DMS153 (cell line): ENCODE data around the gene CDH5.

Source experiments
- DNase-seq: peaks from one replicate; lab custom pipeline; 2025; lab: John Stamatoyannopoulos, UW

Gene CDH5

DNA sequence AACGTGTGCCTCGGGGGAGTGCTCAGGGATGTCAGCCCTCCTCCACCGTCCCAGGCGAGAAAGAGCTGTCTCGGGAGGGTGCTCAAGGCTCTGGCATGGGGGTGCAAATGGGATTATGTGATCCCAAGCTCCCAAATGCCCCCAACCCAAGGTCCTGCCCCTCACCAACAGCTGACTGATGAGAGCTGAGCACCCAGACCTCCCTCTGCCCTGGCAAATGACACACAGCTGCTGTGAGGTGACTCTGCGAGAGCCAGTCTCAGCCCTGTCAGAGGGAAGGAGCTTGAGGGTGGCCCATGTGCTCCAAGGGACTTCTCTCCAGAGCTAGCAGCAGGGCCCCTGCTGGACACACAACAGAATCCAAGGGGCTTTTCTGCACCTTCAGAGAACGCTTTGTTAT lies 7.7 kb downstream of the CDH5 start:
- DNase-seq = no peak

DNA sequence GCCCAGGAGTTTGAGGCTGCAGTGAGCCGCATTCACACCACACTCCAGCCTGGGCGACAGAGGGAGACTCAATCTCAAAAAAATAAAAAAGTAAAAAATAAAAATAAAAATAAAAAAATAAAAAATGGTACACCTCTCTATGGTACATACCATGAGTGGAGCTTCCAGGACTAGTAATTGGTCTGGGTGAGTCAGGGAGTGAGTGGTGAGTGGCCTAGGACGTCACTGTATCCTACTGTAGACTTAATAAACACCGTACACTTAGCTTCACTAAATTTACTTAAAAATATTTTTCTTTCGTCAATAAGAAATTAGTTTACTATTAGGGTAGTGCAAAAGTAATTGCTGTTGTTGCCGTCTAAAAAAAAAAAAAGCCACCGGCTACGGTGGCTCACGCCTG lies 9.0 kb downstream of the CDH5 start:
- no peak for DNase-seq

DNA sequence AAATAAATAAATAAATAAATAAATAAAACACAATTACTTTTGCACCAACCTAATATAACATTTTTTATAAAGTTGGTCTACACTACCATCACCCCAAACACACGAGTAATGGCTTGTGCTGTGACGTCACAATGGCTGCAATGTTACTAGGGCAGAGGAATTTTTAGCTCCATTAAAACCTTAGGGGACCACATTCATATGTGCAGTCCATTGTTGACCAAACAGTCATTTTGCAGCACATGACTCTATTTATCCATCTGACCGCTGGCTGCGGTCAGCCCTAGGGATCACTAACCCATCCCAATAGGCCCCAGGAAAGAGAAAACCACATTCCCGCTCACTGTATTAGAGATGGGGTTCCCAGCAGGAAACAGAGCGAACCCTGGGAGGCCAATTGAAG lies 9.6 kb downstream of the CDH5 start:
- no peak for DNase-seq

DNA sequence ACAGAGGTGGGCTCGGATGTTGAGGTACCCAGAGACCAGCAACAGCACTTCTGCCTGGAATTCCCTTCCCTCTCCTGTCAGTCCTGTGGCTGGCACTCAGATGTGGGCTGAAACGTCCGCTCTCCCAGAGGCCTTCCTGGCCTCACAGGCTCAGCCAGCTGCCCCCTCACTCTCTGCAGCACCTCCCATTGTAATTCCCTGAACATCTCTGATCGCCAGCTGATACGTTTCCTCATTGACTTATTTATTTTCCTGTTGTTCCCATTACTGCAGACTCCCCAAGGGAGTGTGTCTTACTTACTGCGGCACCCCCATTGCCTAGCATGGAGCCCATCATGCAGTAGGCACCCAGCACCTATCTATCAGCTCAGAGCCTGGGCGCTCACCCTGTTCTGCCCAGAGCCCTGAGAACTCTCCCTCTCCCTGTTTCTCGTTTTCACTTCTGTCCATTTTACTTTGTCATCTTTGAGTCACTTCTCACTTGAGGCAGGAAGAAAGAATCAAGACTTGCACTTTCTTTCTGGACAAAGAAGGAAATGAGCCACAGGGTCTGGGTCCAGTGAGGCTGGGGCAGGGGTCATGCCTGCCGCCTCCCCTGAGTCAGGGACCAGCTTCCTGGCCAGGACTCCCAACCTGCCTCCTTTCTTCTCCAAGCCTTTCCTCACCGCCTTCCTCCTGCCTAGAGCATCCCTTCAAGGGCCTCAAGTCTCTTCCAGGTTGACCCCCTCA lies 10.2 kb downstream of the CDH5 start:
- no peak for DNase-seq

DNA sequence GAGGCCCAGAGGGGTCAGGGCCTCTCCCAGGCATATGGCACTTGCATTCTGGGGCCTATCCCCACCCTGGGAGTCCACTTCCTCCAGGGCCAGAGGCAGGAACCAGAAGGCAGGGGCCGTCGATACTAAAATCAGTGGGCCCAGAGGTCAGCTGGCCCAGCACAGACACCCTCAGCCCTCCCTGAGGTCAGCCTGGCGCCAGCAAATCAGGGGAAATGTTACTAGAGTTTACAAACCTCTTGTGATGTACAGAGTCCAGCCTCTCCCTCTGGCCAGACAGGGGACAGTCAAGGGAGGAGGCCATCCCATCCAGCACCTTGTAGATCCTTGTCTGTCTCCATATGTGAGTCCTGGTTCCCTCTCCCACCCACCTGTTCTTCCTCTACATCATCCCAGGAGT lies 10.8 kb downstream of the CDH5 start:
- DNase-seq = no peak

DNA sequence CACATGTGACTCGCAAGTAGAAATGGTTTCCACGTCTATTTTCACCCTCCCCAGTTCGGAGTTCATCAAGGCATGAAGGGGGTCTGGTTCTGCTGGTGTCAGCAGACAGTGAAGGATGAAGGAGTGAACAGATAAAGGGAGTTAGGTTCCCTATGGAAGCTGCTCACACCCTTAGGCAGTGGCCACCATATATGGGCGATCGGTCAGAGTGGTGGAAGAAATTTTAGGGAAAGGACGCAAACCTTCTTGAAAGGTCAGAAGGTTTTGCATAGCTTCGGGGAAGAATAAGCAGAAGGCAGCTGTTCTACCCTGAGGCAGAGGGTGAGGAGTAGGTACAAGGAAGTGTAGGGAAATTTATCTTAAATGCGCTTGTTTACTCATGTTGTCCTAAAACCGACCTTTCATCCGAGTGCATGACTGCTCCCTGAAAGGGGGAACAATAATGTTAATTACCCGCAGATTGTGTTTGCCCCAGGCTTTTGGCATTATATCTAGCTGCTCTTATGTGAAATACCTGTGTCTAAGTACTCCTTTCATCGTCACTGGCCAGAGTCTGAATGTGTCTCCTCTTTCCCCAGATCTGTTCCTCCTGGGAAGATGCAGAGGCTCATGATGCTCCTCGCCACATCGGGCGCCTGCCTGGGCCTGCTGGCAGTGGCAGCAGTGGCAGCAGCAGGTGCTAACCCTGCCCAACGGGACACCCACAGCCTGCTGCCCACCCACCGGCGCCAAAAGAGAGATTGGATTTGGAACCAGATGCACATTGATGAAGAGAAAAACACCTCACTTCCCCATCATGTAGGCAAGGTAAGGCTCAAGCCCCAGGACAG lies 12.5 kb downstream of the CDH5 start:
- peak; percentile 68 for DNase-seq

DNA sequence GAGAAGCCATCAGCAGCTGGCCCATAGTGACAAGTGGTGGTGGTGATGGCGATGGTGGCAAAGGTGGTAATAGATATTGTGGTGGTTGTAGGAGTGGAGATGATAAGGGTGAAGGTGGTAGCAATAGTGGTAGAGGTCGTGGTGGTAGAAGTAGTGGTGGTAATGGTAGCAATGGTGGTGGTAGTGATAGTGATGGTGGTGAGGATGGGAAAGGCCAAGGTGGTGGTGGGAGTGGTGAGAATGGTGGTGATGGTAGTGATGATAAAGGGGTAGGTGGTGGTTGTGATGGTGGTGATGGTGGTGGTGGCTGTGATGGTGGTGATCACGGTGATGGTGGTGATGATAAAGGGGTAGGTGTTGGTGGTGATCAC lies 13.1 kb downstream of the CDH5 start:
- DNase-seq = no peak

DNA sequence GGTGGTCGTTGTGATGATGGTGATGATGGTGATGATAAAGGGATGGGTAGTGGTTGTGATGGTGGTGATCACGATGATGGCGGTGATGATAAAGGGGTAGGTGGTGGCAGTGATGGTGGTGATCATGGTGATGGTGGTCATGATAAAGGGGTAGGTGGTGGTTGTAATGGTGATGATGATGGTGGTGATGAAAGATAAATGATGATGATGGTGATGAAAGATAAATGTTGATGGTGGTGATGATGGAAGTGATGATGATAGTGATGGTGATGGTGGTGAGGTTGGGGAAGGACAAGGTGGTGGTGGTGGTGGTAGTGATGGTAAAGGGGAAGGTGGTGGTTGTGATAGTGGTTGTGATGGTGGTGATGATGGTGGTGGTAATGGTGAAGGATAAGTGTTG lies 13.9 kb downstream of the CDH5 start:
- no peak for DNase-seq

DNA sequence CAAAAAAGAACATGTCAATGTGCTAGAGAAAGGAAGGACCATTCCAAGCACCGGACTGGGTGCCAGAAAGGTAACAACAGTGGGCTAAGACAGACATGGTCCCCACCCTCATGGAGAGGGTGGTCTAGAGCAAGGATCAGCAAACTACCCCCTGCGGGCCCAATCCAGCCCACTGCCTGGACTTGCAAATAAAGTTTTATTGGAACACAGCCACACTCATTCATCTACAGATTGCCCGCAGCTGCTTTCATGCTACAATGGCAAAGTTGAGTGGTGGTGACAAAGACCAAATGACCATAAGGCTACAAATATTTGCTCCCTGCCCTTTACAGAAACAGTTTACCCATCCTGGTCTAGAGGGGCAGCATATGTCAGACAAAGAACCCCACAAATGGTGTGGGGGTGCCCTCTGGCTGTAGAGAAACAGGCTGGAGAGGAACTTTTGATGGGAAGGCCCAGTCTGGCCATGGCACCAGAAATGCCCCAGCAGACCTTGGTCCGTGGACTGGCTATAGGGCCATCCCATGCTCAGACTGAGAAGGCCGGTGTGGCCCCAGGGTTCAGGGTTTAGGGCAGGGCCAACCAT lies 15.2 kb downstream of the CDH5 start:
- no peak for DNase-seq

DNA sequence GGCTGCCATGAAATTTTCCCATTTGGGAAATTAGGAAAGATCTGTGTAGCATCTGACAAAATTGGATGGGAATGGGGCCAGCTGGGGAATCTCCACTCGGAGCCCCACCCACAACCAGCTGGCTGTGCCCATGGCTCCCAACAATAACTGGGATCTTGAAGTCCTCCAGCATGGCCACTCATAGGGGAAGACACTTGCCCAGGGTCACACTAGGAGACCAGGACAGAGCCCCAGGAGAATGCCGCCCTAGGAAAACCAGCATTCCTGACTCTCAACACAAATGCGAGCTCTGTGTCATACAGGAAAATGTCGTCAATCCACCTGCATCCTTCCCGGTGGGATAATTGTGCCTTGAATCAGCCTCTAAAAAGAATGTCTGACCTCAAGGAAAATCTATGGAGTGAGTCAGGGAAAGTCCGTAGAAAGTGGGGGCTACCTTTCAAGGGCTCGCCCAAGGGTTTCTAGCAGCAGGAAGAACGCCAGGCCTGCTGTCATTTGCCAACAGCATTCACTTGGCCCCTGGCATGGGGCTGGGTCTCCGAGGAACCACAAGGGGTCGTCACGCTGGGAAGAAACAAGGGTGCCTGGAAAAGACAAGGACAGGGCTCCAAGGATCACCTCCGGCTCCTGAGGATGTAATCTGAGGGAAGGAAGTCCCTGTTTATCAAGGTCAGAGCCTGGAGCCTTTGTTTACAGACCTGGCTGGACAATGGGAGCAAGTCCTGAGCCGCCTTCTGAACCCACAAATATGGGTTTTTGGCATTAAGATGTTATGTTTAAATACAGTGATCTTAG lies 15.9 kb downstream of the CDH5 start:
- no peak for DNase-seq

DNA sequence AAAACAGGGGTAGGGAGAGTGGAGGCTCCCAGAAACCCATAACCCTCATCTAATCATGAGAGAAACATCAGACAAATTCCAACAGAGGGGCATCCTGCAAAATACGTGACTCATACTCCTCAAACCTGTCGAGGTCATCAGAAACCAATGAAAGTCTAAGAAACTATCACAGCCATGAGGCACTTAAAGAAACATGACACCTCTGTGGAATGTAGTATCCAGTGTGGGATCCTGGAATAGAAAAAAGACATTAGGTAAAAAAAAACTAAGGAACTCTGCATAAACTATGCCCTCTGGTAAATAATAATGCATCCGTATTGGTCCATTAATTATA lies 16.4 kb downstream of the CDH5 start:
- no peak for DNase-seq

DNA sequence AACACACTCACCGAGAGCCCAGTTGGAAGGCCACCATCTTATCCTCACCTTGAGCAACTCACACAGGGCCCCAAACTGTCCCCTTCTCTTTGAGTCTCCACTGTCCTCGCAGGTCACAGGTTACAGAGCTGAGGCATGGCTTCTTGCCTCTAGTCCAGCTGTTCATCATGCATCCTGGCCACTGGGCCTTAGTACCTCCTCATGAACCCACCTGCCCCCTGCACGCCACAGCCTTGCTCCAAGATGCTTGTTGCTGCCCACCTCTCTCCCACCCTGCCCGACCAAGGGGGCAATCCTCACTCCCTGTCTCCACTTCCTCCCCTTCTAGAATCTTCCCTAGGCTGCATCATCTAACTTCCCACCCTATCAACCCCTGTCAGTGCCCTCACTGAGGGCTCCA lies 17.1 kb downstream of the CDH5 start:
- no peak for DNase-seq

DNA sequence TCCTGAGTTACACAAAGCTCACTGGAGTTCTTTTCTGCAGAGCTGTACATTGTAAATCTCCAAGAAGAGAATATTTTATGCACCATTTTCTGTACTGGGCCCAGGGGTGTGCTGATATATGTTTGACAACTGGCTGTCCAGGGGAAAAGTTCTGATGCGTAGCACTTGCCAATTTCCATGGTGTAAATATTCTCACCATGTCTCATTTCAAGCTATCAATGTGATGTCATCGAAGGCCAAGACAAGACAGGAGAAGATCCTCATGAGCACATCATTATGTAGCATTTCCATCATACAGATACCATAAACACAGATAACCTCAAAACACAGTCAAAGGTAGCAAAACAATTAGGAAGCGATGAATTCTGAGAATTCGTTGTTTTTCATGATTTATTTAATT lies 18.9 kb downstream of the CDH5 start:
- DNase-seq = no peak

DNA sequence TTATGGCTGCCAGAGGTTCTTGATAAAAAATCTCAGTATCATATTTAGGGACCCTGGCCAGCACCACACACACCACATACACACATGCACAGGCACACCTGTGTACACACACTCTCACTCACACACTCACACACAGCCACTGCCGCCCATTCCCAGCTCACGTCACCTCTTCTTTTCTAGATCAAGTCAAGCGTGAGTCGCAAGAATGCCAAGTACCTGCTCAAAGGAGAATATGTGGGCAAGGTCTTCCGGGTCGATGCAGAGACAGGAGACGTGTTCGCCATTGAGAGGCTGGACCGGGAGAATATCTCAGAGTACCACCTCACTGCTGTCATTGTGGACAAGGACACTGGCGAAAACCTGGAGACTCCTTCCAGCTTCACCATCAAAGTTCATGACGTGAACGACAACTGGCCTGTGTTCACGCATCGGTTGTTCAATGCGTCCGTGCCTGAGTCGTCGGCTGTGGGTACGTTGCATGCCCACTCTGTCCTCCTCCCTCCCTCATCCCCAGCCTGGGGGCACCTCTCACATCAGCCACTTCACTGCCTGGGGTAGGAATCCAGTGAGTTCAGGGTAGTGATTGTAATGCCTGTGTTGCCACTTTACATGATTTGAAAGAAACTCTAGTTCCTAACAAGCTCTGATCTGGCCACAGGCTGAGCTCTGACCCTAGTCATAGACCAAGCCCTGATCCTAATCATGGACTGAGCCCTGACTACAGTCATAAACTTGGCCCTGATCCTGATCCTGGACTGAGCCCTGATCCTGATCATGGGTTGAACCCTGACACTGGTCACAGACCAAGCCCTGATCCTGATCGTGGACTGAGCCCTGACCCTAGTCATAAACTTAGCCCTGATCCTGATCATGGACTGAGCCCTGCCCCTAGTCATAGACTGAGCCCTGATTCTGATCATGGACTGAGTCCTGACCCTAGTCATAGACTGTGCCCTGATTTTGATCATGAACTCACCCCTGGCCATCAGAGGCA lies 20.4 kb downstream of the CDH5 start:
- no peak for DNase-seq

DNA sequence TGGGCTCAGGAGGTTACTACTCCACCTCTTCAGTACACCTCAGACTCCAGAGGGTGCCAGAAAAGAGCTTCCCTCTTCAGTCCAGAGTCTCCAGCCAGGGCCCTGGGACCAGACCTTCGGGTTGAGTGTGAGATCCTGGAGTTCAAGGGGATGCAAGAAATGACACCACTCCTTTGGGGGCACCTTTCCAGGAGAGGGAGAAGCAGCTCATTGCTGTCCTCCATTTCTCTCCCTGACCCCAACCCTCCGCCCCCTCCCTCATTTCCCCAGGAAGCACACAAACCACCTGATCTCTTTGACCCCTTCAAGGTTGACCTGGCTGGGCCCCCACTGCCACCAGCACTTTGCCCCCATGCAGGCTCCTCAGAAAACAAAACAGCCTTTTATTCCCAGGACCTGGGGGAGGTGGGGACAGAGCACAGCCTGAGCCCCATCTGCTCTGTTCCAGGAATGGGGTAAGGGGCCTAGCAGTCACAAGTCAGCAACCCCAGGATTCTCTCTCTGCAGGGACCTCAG lies 21.4 kb downstream of the CDH5 start:
- no peak for DNase-seq

DNA sequence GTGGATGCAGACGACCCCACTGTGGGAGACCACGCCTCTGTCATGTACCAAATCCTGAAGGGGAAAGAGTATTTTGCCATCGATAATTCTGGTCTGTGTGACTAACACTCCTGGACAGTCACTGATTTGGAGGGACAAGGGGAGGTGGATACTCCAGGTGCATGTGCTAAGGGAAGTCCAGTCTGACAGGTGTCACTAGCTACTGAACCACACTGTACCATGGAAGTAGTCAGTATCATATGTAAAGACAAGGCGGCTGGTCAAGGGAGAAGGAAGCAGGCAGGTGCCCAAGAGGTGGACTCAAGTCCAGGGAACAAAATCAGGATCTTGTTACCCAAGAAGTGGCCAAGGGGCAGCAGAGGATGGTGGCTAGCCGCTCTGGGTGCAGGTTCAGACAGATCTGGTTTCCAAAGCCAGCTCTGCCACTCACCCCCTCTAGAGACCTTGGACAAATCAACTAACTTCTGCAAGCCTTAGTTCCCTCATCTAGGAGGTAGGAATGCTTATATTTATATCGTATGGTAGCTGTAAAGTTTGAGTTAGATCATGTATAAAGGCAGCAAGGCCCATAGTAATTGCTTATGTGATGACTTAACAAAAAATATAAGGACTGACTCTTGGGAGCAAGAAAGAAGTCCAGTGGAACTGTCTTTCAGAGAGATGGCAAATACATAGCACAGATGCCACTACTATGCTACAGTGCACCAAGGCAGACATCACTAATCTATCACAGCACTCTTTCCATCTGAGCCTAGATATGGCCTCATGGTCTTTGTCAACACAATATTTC lies 22.1 kb downstream of the CDH5 start:
- no peak for DNase-seq

DNA sequence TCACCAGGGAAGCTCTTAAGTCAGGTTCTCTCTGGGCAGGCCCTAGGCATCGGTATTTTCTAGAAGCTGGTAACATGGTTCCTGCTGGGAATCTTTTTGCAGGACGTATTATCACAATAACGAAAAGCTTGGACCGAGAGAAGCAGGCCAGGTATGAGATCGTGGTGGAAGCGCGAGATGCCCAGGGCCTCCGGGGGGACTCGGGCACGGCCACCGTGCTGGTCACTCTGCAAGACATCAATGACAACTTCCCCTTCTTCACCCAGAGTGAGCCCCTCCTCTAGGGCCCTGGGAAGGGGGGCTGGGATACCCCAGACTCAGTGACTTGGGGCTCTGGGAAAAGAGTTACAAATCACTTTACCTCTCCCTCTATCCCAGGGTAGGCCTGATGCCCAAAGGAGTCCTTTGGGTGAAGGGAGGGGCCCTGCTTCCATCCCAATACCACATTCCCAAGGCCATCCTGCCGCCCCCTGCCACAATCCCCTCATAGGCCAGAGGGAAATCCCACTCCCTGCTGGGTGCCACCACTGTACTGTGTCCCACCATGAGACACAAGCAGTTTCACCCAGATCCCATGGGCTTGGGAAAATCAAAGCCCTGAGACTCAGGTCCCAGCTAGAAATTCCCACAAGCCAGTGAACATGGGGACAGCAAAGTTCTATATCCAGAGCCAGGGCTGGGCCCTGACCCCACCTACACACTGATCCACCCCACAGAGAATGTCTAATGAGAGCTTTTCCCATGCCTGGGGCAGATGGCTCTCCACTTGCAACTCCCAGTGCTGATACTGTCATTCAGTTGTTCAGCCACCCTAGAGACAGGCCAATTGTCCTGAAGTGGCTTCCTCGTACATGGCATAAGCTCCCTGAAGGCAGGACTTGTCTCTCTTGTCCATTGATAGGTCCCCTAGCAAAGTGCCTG lies 23.0 kb downstream of the CDH5 start:
- DNase-seq = no peak

DNA sequence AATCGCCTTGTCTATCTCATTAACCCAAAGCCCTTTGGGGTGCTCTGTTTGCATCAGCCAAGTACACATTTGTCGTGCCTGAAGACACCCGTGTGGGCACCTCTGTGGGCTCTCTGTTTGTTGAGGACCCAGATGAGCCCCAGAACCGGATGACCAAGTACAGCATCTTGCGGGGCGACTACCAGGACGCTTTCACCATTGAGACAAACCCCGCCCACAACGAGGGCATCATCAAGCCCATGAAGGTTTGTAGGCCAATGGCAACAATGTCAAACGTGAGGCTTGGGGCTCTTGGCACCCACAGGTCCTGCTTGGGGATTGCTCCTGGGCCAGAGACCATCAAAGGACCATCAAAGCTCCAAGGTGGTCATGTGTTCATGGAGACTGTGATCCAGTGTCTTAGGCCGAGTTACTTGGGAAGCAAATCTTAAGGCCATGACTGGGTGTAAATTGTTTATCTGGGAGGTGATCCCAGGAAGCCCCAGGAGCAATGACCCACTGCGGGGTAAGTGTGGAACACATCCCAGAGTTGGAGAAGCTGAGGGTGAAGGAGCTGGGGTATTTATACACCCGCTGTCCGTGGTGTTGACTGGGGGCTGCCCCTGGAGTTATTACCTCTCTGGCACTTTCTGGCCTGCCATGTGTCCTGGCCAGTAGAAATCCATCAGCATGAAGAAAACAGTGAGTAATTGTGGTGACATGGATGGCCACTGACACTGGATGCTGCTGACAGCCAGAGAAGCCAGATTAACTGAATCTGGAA lies 24.0 kb downstream of the CDH5 start:
- DNase-seq = no peak
